ENCODE measurements around the gene KLF15.

The KLF15 gene

GRCh38 chr3:126313166-126313565 is 44.0 kb downstream of the KLF15 start:
- no peak for DNase-seq
- in situ Hi-C loops (cut with MboI; ENCODE audit: low pct_unique_long_range_greater_than_20kb, low sequenced_read_pairs) = no loop called here

- DNase-seq = no peak
- in situ Hi-C loops (cut with MboI; ENCODE audit: low pct_unique_long_range_greater_than_20kb, low sequenced_read_pairs) = no loop called here
Measured at GRCh38 chr3:126312341-126312740, 44.9 kb downstream of the KLF15 start.

- in situ Hi-C loops (cut with MboI; ENCODE audit: low pct_unique_long_range_greater_than_20kb, low sequenced_read_pairs) = no loop called here
- DNase-seq = no peak
Measured at GRCh38 chr3:126311338-126311978, 45.8 kb downstream of the KLF15 start.

DNA sequence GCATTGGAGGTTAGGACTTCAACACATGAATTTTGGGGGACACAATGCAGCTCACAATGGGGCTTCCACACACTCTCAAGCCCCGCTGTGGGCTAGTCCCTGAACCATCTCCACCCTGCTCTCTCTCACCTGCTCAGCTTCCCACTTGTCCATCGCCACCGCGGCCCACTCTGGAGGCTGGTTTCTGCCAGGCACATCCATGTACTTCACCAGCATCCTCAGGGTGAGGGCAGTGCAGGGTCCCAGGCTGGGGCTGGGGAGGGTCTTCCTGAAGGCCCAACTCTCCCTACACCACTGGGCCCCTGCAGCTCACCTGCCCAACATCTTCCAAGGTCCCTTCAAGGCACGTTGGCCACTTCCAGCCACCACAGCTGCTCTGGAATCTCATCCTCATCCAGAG is 46.4 kb downstream of the KLF15 start:
- in situ Hi-C loops (cut with MboI; ENCODE audit: low pct_unique_long_range_greater_than_20kb, low sequenced_read_pairs) = no loop called here
- DNase-seq = no peak

- in situ Hi-C loops (cut with MboI; ENCODE audit: low pct_unique_long_range_greater_than_20kb, low sequenced_read_pairs) = no loop called here
- DNase-seq = no peak
Measured at GRCh38 chr3:126309861-126310655, 47.1 kb downstream of the KLF15 start.

DNA sequence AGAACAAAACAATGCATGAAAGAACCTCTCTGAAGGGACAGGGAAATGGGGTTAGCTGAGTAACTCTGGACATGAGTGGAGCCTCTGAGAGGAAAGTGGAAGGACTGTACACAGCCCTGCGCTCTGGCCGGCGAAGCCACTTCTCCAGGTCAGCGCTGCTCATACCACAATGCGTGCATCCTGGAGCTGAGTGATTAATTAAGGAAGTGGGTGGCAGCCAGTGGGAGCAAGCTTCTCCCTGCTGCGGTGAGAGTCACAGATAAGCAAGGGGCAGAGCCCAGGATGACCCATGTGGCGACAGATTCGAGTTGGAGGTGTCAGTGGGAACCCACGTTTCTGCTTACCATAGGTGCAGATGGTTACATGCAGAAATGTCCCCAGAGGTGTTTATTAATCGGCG is 48.0 kb downstream of the KLF15 start:
- in situ Hi-C loops (cut with MboI; ENCODE audit: low pct_unique_long_range_greater_than_20kb, low sequenced_read_pairs) = no loop called here

DNA sequence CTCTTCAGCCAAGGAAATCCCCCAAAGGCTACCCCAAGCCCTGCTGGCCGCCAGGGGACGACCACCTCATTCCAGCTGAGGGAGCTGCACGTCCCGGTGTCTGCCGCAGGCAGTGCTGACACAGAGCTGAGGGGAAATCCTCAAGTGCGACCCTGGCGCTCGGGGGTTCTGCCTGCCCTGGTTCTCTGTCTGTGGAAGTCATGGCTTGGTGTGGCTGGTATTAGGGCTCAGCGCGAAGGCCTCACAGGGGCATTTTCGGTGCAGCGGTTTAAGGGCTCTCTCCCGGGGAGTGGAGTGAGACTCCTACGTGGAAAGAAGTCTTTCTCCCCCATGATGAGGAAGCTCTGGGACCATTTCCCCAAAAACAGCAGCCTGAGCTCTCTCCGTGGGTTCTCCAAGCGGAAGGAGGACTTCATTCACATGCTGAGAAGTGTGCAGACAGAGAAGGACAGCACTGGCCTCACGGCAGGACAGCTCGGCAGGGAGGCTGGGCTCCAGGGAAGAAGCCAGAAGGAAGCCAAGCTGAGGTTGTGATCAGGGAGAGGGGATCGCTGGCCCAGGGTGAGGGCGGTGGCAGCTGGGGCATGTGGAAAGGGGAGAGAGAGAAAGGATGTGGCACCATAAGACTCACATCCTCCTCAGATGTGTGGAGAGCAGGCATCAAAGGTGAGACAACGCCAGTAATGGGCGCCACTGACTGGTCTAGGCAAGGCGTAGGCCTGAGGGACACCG is 48.6 kb downstream of the KLF15 start:
- in situ Hi-C loops (cut with MboI; ENCODE audit: low pct_unique_long_range_greater_than_20kb, low sequenced_read_pairs) = no loop called here

More for the DNA sequence above, 48.0 kb downstream of the KLF15 start:
- DNase-seq = peak; percentile 8

DNA sequence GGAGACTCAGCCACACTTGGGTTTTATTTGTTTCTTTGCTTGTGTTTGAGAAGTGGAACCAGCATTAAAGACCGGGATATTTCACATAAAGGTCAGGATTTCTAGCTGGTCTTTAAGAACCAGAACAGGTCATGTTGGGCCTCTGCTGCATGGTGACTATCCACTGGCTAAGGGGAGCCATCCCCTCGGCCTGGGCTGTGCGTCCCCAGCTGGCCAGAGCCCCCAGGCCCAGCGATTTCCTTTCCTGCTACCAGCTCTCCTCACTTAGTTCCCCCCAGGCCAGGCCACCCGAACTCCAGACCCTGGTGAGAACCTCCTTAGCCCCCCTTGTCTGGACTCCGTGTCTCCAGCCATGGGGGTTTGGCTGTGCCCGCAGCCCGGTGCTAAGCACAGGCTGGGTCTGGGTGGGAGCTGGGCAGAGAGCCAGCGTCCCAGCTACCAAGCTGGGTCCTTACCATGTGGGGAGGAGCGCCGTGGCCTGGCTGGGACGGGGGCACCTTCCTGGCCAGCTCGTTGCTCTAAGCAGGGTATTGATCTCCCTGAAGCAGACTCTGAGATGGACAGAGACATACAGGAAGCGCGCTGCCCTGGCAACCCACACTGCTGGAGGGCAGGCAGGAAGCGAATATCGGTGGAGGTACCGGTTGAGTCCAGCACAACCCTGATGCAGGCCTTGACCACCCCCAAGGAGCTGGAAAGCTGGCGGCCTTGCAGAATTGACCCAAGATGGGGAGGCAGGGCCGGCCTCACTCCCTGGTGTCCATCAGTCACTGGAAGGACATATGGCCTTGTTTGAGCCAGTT is 49.4 kb downstream of the KLF15 start:
- DNase-seq = no peak
- in situ Hi-C loops (cut with MboI; ENCODE audit: low pct_unique_long_range_greater_than_20kb, low sequenced_read_pairs) = no loop called here

More for the DNA sequence above, 48.6 kb downstream of the KLF15 start:
- DNase-seq = no peak

GRCh38 chr3:126306888-126307482 is 50.2 kb downstream of the KLF15 start:
- no peak for DNase-seq
- in situ Hi-C loops (cut with MboI; ENCODE audit: low pct_unique_long_range_greater_than_20kb, low sequenced_read_pairs) = no loop called here

DNA sequence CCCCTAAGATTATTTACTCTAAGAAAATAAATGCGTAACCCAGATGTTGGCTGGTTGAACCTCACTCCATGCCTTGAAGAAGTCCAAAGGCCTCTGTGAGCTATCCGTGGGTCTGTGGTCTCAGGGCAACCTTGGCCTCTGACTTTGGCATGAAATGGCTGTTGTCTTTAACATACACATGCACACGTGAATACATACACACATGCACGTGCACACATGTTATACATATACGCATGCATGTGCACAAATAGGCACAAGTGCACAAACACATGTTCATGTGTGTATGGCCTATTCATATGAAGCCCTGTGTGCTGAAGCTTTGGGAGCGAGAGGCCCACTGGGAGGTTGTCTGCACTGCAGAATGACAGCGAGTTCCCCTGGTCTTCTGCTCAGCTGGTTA is 50.8 kb downstream of the KLF15 start:
- in situ Hi-C loops (cut with MboI; ENCODE audit: low pct_unique_long_range_greater_than_20kb, low sequenced_read_pairs) = no loop called here
- DNase-seq = no peak

DNA sequence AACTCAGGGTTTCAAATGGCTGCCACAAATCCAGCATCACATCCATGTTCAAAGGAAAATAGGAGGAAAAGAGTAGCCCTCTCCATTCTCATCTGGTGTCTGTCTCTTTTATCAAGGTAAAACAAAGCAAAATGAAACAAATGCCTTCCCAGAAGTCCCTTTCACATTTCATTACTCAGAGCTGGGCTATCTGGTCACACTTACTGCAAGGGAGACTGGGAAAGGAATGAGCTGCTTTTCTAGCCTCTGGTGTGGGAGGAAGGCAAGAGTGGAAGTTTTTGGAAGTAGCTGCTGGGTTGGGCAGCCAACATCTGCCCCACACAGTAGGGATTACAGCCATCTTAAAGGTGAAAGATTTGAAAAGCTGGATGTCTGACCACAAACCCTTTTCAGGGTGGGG is 51.8 kb downstream of the KLF15 start:
- DNase-seq = no peak
- in situ Hi-C loops (cut with MboI; ENCODE audit: low pct_unique_long_range_greater_than_20kb, low sequenced_read_pairs) = no loop called here

DNA sequence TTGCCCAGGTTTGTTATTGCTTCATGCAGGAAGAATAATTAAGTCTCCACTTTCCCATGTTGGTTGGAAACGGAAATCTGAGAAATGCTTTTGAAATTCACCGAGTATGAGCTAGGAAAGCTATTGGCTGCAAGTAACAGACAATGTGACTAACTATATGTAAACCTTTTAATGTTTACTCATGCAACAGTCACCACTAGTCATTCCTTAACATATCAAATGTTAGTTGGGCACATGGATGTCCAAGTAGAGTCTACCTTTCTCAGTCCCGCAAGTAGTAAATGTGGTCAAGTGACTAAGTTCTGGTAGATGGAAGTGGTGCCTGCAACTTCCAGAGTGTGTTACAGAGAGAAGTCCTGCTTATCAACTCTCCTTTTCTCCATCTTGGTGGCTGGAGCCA is 52.5 kb downstream of the KLF15 start:
- no peak for DNase-seq
- in situ Hi-C loops (cut with MboI; ENCODE audit: low pct_unique_long_range_greater_than_20kb, low sequenced_read_pairs) = no loop called here

DNA sequence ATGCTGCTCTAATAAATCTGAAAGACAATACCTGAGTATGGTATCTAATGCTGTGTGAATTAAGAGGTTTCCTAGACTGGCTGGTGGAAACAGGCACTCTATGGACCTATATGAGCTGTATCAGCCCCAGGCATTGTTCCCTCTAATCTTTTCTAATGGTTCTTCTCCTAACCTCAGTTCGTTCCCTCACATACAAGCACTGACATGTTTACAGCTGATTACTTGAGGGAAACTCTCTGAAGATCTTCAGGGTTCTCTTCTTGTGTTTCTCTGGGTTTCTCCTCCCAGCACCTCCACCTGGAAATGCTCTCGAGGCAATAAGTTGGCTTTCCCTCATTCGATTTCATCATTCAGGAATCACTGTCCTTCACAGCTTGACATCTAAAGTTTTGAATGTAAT is 52.9 kb downstream of the KLF15 start:
- in situ Hi-C loops (cut with MboI; ENCODE audit: low pct_unique_long_range_greater_than_20kb, low sequenced_read_pairs) = no loop called here
- DNase-seq = no peak

DNA sequence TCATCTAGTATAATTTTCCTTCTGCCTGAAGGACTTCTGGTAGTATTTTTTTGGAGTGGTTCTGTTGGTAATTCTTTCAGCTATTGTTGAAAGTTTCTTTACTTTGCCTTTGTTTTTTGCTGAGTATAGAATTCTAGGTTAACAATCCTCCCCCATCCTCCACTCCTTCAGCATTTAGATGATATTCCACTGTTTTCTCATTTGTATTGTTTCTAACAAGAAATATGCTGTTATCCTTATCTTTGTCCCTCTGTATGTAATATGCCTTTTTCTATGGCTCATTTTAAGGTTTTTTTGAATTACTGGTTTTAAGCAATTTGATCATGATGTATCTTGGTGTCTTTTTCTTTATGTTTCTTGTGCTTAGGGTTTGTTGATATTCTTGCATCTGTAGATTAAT is 53.9 kb downstream of the KLF15 start:
- no peak for DNase-seq
- in situ Hi-C loops (cut with MboI; ENCODE audit: low pct_unique_long_range_greater_than_20kb, low sequenced_read_pairs) = no loop called here

DNA sequence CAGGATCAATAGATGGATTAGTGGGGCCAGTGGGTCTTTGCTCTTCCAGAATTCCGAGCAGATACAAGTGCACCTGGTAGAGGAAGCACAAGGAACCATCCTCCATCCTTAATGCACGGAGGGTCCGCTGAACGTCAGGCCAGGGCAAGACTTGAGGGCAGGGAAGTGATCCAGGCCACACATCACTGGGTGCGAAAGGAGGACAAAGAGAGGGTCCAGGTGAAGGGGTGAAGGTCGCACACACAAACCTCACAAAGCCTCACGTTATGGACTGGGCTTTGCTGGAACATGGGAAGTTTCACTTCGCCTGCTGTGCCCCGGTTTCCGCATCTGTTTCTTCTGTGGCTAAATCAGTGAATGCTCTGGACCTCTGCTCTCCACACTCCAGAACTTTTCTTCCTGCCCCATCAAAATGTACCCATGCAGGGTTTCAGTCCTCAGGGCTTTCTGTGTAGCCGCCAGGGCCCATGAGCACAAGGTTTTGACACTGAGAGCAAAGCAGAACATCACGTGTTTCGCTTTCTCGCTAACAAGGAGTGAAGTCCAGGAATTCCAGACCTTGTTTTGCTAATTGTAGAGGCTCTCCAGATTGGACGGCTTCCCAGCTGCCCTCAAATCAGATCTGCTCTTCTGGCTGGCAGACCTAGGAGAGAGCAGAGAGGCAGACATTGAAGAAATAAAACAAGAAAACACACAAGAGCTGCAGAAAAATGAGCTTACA is 56.3 kb downstream of the KLF15 start:
- in situ Hi-C loops (cut with MboI; ENCODE audit: low pct_unique_long_range_greater_than_20kb, low sequenced_read_pairs) = no loop called here
- no peak for DNase-seq

DNA sequence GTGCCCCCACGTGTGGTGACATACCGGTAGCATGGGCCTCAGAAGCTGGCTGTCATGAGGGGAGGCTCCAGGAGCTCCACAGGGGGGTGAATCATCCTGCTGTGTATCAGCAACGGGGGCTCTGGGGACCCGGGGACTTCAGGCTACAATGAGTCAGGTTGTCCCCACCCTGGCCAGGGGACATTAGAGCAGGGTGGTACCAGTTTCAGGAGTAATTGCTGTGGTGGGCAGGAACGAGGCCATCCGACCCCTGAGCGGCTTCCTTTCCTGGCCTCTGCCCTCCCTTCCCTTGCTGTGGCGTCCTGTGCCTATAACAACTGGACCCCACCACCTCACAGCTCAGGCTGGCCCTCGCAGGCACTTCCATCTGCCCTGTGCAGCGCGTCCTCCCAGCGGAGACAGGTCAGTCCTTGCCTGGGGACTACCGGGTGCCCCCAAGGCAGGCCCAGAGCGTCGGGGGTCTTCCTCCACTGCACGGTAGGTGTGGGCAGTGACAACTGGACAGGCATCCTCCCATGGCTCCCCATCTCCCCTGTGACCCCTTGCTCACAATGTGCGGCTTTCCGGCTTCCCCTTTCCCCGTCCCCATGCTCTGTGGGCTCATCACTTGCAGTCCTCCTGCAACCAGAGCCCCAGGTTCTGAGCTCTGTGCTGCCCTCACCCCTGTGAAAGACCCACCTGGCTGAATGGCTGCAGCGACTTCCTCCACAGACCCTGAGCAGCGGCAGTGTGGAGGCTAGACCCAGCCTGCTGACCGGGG is 57.0 kb downstream of the KLF15 start:
- in situ Hi-C loops (cut with MboI; ENCODE audit: low pct_unique_long_range_greater_than_20kb, low sequenced_read_pairs) = no loop called here
- DNase-seq = no peak

GRCh38 chr3:126295407-126295939 is 61.7 kb downstream of the KLF15 start:
- DNase-seq = no peak
- in situ Hi-C loops (cut with MboI; ENCODE audit: low pct_unique_long_range_greater_than_20kb, low sequenced_read_pairs) = no loop called here
